HG03378 (cell line): ENCODE results near the gene SPATA21.
"Not testable (repeated sequence)": the region's sequence is repeated elsewhere in the genome, so short reads cannot be mapped to it uniquely, and the experiment has no call there.

Source experiments
- ATAC-seq: cut with Tn5 transposase; IDR thresholded peaks from one replicate; pipeline ENCODE4 v1.9.1; 2021; ENCODE audit warnings: mild to moderate bottlenecking, moderate library complexity; ENCODE audit not compliant: unreplicated experiment

Gene SPATA21

GRCh38 chr1:16436946-16437474 lies at the start of gene SPATA21:
Gene SPATA21, minus strand, starts transcription at chr1:16437424. Its CDS starts 6,053 bp downstream, at chr1:16431371.
- no peak for ATAC-seq

DNA sequence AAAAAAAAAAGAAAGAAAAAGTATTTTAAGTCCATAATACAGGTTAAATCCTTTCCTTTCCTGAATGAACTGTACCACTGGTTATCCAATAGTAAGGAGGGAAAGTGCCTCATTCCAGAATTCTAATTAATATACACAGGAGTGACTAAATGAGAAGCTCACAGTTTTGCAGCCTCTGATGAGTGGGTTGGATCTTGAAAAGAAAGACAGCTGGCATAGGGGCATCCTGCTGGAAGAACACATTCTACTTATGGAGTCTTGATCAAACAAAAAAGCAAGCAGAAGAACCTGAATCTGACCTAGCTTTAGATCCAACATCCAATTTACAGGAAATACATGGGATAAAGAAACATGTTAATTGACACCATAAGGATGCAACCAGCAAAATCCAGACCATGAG lies 49.8 kb upstream of the SPATA21 start:
- ATAC-seq: not testable (repeated sequence)

- ATAC-seq: not testable (repeated sequence)
These were observed 49.1 kb upstream of the SPATA21 start for GRCh38 chr1:16486316-16486715.

- ATAC-seq: no peak
These were observed 47.7 kb upstream of the SPATA21 start for GRCh38 chr1:16484931-16485330.

- ATAC-seq: no peak
These were observed 47.2 kb upstream of the SPATA21 start for GRCh38 chr1:16484501-16484835.

- not testable (repeated sequence) for ATAC-seq
These were observed 46.6 kb upstream of the SPATA21 start for GRCh38 chr1:16483639-16484500.

DNA sequence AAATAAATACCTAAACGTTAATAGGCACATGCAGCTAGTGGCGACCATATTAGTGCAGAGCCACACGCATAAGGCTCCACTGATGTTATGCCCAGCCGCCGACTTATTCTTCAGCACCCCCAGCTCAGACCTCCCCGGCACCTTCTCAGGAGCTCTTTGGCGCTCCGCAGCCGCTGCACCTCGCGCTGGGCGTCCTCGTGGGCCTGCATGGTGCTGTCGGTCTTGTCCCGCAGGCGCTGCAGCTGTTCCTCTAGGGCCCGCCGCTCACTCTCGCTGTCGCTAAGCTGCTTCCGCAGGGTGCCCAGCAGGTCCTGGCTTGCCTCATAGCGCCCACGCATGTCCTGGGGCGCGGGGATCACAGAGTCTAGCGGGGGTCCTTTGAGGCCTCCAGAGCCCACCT lies 45.9 kb upstream of the SPATA21 start:
- ATAC-seq: not testable (repeated sequence)

DNA sequence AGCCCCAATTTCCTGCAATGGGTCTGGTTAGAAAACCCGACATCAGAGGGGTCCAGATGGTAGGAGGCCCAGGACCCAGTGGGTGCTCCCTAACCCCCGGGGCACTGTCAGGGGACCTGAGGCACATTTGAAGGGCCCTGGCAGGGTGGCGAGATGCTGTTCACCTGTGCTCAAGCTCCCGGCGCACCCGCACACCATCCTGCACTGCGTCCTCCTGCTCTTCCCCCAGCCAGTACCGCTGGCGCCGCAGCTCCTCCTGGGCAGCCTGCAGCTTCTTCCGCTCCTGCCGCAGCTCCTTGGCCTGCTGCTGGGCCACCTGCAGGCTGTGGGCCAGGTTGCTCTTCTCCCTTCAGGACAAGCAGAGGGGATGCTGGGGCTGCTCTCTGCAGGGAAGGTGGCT lies 40.9 kb upstream of the SPATA21 start:
- ATAC-seq: no peak

DNA sequence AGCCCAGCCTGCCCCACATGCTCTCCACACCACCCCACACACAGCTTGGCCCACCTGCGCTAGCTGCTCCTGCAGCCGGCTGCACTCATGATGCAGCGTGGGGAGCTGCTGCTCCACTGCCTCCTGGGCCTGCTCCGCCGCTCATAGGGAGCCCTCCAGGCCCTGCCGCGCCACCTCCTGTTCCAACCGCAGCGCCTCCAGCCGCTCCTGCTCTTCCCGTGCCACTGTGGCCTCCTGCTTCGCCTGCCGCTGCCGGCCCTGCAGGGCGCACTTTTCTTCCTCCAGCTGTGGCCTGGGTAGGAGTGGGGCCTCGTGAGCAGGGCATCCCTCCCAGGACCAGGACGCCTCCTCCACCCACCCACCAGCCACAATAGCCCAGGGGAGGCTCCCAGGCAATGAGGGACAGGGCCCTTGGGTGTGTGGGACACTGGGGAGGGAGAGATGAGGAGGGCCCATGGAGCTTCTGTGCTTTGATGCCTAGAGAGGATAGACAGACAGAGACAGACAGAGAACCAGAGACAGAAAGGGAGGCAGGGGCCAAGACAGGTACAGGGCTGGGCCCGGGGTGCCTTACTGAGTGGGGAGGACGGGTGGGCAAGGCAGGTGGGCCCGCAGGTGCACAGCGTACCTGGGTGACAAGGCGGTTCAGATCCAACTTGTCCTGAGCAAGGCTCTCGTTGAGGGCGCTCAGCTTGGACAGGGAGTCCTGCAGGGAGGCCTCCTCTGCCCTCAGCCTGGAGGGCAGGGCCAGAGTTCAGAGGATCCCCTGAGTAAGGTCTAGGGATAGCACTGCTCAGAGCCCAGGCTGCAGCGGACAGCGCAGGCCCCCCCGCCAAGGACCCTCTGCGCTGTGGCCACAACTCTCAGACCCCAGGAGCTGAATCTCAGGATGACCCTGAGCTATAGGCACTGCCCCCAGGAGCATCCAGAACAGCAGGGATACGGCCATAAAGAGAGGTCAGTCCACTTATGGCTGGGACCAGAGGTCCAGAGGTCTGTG lies 38.8 kb upstream of the SPATA21 start:
- not testable (repeated sequence) for ATAC-seq

DNA sequence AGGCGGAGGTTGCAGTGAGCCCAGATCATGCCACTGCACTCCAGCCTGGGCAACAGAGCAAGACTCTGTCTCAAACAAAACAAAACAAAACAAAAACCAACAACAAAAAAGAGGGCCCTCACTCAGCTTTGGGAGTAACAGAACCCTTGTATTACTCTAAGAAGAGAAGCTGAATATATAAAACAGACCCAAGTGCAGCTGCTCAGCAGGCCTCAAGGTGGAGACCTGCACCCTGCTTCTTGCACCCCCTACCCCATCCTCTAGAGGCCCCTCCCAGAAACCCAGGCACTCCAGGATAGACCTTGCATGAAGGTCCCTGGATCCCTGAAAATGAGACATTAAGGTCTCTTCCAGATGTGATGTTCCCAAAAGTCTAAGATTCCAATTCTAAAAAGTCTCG lies 37.7 kb upstream of the SPATA21 start:
- ATAC-seq: not testable (repeated sequence)

GRCh38 chr1:16474166-16474800 lies 37.1 kb upstream of the SPATA21 start:
- ATAC-seq: no peak

DNA sequence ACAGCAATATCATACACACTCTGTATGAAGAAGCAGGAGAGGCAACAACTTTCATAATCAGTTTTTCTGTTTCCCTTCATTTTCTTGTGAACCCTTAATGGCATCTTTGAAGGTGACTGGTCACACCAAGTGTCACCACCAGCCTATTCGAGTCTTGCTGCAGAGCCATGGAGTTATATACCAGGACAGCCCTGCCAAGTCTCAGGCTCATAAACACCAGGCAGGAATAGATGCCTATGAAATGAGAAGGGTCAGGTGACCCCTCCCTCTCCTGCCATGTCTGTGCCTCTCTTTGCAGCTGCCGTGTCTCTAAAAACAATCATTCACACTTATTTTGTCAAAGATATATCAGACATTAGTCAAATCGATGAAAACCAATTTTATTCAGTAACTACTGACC lies 31.3 kb upstream of the SPATA21 start:
- no peak for ATAC-seq

DNA sequence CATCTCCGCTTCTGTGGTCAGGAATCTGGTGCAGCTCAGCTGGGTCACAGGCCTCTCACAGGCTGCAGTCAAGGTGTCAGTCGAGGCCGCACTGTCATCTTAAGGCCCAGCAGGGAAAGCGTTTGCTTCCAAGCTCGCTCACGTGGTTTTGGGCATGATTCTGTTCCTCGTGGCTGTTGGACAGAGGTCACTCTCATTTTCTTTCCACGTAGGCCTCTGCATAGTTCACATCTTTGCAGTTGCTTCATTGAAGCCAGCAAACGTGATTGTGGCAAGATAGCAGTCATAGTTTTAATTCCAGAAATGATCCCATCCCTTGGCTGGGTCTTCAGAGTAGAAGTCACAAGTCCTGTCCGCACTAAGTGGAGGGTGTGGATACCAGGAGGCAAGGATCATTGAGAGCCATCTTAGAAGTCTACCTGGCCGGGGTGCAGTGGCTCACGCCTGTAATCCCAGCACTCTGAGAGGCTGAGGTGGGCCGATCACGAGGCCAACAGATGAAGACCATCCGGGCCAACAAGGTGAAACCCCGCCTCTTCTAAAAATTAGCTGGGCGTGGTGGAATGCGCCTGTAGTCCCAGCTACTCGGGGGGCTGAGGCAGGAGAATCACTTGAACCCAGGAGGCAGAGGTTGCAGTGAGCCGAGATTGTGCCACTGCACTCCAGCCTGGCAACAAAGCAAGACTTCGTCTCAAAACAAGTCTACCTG lies 27.8 kb upstream of the SPATA21 start:
- ATAC-seq: no peak

- no peak for ATAC-seq
These were observed 25.6 kb upstream of the SPATA21 start for GRCh38 chr1:16462773-16463330.

DNA sequence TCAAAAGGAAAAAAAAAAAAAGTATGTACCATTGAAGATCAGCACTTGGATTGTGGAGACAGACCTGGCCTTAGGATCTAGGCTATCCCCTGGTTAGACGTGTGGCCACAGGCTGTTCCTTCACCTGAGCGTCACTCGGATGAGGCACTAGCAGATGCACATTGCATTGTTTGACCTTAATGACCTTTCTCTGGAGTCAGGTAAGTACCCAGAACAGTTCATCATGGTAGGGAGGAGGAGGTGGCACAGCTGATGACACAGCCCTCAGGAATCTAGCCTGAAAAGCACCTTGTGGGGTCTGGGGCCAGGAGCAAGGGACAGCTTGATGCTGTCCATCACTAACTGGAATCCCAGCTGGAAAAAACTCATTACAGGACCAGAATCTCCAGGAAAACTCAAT lies 24.5 kb upstream of the SPATA21 start:
- ATAC-seq: no peak

DNA sequence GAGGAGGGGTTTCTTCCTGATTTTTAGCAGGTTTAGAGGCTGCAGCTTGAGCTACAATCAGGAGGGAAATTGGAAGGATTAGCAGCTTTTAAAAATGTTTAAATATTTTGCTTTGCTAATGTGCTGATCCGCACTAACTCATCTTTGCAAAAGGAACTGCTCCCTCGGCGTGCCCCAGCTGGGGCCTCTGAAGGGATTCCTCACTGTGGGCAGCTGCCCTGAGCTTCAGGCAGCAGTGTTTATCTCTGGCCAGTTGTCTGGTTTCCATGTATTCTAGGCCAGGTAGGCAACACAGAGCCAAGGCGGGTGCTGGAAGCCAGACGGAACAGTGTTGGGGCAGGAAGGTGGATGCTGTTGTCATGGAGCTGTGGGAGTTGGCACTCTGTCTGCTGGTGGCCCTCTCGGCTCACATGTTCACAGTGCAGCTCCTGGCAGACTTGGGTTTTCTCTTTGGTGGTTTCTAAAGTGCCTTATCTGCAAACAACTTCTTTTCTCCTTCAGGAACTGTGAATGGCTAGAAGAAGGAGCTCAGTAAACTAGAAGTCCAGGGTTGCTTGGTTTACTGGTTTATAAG lies 22.2 kb upstream of the SPATA21 start:
- no peak for ATAC-seq

DNA sequence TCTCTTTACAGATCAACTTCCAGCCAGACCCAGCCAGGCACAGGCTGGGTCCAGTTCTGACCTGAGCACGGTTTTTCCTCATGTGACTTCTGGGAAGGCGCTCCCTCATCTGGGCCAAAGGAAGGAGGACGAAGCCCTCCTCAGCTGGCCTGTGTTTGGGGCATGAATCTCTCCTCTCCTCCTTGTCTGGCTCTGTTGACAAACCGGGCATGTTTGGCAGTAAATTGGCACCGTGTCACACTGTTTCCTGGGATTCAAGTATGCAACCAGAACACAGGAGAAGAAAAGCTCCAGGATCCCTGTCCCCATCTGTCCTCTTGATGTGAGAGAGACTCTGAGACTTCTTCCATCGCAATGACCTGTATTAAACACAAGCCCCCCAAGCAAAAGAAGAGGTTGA lies 21.6 kb upstream of the SPATA21 start:
- no peak for ATAC-seq

DNA sequence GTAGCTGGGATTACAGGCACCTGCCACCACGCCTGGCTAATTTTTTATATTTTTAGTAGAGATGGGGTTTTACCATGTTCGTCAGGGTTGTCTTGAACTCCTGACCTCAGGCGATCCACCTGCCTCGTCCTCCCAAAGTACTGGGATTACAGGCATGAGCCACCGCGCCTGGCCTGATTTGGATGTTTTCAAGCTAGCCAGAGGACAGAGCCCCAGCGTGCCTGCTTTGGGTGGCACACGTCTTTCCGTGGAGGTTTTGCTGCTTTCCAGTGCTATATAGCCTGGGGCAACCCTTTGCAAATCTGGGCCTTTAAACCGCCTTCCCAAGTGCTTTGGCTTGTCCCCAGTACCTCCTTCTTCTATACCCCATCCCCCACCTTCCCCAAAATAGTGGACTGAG lies 18.9 kb upstream of the SPATA21 start:
- ATAC-seq: not testable (repeated sequence)

- not testable (repeated sequence) for ATAC-seq
These were observed 17.7 kb upstream of the SPATA21 start for GRCh38 chr1:16454909-16455308.
